GM21825 (cell line): ENCODE data around the gene BNC2.

Experiments used
- ATAC-seq: cut with Tn5 transposase; IDR thresholded peaks from one replicate; pipeline ENCODE4 v1.9.1; 2021; ENCODE audit warnings: mild to moderate bottlenecking, moderate library complexity; ENCODE audit not compliant: unreplicated experiment

The BNC2 gene

GRCh38 chr9:16718952-16719351, 151.5 kb downstream of the BNC2 start:
- ATAC-seq = no peak

GRCh38 chr9:16718296-16718695, 152.2 kb downstream of the BNC2 start:
- ATAC-seq = no peak

GRCh38 chr9:16716601-16717000, 153.9 kb downstream of the BNC2 start:
- ATAC-seq = no peak

- no peak for ATAC-seq
Measured at GRCh38 chr9:16715404-16715803, 155.1 kb downstream of the BNC2 start.

GRCh38 chr9:16712787-16713186, 157.7 kb downstream of the BNC2 start:
- ATAC-seq = no peak

- ATAC-seq = no peak
Measured at GRCh38 chr9:16710888-16711287, 159.6 kb downstream of the BNC2 start.

- ATAC-seq = no peak
Measured at GRCh38 chr9:16709924-16710323, 160.5 kb downstream of the BNC2 start.

GRCh38 chr9:16708656-16709435, 161.6 kb downstream of the BNC2 start:
- ATAC-seq = no peak

GRCh38 chr9:16705111-16705604, 165.3 kb downstream of the BNC2 start:
- ATAC-seq = no peak

- ATAC-seq = no peak
Measured at GRCh38 chr9:16704116-16705110, 166.1 kb downstream of the BNC2 start.

- ATAC-seq = no peak
Measured at GRCh38 chr9:16701347-16701746, 169.1 kb downstream of the BNC2 start.

GRCh38 chr9:16693616-16694015, 176.9 kb downstream of the BNC2 start:
- ATAC-seq = no peak

GRCh38 chr9:16690628-16691027, 179.8 kb downstream of the BNC2 start:
- ATAC-seq = no peak

- no peak for ATAC-seq
Measured at GRCh38 chr9:16690205-16690604, 180.3 kb downstream of the BNC2 start.

- no peak for ATAC-seq
Measured at GRCh38 chr9:16689351-16689938, 181.0 kb downstream of the BNC2 start.

GRCh38 chr9:16688814-16689213, 181.7 kb downstream of the BNC2 start:
- ATAC-seq = no peak

- ATAC-seq = no peak
Measured at GRCh38 chr9:16687678-16688369, 182.6 kb downstream of the BNC2 start.

- ATAC-seq = no peak
Measured at GRCh38 chr9:16683326-16683725, 187.1 kb downstream of the BNC2 start.

- no peak for ATAC-seq
Measured at GRCh38 chr9:16682273-16682672, 188.2 kb downstream of the BNC2 start.

- ATAC-seq = no peak
Measured at GRCh38 chr9:16681652-16681987, 188.8 kb downstream of the BNC2 start.
